HG03159 (cell line): ENCODE data around the gene TENT4B.
A peak's percentile ranks its signal among the peaks of the same experiment; 100 is the strongest.
"Not testable (repeated sequence)": the region's sequence is repeated elsewhere in the genome, so short reads cannot be mapped to it uniquely, and the experiment has no call there.

Source experiments
- ATAC-seq: cut with Tn5 transposase; IDR thresholded peaks from one replicate; pipeline ENCODE4 v1.9.1; 2021; ENCODE audit warnings: mild to moderate bottlenecking, moderate library complexity; ENCODE audit not compliant: unreplicated experiment

Gene TENT4B

DNA sequence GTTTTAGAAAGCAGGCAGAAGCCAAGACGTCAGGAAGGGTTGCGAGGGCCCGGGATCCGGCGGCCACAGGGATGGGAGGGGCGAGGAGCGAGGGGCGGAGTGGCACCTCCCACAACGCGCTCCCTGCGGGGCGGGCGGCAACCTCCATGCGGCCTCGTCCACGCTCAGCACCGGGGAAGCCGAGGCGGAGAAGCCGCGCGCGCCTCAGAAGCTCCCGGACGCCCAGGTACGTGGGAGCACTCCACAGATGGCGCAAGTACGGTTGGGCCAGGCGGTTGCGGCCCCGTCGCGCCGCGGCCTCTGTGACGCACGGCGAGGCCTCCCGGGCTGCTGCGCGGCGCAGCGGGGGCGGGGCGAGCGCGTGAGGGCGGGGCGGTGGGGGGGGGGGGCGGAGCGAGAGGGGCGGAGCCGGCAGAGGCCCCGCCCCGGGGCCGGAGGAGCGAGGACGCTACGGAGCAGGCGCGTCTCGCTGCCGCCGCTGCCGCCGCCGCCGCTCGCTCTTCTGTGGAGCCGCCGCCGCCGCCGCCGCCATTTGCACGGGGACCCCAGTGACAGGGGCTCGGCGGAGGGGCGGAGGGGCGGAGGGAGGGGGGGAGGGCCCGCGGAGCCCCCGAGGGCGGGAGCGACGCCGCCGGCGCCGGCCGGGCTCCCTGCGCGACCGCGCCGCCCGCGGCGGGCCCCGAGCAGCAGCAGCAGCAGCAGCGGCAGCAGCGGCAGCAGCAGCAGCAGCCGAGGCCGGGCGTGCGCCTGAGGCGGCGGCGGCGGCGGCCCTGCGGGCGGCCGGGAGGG lies at the start of gene TENT4B:
TENT4B (plus strand) TSS at position 500 of the 789 bp plus-strand sequence. CDS start 316 bp downstream, outside the sequence.
- peak; percentile 77 for ATAC-seq

DNA sequence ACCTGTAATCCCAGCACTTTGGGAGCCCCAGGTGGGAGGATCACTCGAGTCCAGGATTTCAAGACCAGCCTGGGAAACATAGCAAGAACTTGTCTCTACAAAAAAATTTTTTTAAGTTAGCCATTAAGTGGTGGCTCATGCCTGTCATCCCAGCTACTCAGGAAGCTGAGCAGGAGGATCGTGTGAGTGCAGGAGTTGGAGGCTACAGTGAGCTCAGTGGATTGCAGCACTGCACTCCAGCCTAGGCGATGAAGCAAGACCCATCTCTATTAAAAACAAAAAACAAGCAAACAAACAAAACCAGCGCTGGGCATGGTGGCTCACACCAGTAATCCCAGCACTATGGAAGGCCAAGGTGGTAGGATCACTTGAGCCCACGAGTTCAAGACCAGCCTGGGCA lies 49.3 kb upstream of the TENT4B start:
- no peak for ATAC-seq

DNA sequence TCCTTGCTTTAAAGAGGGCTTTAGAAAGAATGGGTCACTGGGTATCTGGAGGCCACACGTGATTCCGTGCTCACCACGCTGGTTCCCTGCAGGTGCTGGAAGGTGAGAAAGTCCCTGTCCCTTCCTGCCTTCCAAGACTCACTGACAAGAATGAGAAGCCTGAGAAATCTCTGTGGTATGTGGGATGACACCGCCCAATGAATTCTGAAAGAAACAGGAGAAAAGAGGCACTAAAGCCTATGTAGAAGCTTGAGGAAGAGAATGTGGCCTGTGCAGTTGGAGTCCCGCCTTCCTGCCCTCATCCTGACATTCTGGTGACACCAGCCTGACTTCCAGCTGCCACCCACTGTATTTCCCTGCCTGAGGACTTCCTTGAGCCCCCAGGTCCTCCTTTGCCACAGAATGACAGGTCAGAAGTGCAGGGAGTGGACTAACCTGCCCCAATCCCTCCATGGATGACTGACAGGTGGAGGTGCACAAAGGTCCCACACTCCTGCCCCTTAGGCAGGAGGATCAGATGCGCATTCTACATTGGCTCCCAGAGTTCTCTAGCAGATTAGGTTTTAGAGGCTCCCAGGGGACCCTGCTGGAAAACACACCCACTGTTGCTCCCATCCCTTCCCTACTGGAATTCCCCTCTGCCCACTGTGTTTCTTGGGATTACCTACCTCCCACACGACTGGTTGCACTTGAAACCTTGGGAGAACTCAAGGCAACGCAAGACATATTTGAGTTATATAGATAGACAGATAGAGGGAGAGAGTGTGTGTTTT lies 38.6 kb upstream of the TENT4B start:
- ATAC-seq: no peak

DNA sequence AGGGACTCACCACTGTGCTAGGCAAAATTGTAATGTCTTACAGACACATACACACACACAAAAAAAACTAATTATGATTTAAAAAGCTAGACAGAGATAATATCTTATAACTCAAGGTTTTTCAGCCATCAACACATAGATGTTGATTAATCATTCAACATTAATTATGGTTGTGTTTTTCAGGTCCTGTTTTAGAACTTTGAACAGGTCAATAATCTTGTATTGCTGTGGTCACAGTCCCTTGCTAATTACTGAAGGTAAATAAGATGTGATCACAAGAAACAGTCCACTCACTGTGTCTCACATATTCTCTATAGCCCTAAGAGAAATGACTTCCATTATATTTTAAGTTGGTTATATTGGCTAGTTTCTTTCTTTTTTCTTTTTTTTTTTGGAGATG lies 32.4 kb upstream of the TENT4B start:
- no peak for ATAC-seq

DNA sequence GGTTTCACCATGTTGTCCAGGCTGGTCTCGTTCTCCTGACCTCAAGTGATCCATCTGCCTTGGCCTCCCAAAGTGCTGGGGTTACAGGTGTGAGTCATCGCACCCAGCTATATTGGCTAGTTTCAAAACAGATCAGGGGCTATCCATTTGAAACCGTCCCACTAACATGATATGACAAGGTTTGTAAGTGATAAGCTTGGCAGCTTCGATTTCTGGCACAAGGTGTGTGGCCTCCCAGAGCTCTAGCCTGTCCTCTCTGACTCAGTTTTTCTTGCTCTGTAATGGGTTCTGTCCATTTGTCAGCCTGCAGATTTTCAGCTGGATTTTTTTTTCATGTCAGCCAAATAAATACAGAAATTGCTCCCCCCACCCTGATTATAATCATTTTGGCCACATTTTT lies 31.8 kb upstream of the TENT4B start:
- ATAC-seq: peak; percentile 62

DNA sequence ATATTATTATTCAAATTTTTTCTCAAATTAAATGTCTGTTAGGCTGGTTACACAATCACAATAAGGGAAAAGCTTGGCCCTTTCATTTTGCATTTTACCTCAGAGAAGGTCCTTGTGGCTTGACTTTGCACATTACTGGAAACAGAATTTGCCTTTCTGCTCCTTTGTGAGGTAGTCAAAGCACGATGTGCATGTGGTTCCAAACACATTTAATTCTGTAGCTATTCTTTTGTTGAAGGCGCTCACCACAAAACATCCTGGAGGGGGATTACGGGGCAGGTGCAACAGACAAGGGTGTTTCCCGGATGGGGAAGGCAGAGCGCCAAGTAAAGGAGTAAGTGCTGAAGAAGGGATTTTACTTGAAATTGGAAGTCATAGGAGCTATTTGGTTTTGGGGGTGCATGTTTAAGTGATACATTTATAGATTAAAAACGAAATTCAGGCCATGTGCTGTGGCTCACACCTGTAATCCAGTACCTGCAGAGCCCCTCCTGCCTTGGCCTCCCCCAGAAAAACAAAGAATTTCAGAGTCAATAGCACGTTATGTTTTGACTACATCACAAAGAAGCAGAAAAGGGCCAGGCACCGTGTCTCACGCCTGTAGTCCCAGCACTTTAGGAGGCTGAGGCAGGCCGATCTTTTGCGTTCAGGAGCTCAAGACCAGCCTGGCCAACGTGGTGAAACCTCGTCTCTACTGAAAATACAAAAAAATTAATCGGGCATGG lies 31.2 kb upstream of the TENT4B start:
- ATAC-seq: no peak

DNA sequence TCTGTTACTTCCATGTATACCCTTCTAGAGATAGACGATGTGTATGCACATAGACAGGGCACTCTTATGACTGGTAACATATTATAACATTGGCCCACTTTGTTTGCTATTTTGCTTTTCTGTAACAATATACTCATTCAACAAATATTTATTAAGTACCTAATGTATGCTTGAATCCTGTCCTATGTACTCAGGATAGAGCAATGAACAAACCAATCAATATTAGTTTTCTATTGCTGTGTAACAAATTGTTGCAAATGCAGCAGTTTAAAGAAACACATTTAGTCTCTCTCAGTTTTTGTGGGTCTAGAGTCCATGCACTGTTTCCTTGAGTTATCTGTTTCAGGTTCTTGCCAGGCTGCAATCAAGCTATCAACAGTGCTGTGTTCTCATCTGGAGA lies 29.7 kb upstream of the TENT4B start:
- ATAC-seq: no peak

DNA sequence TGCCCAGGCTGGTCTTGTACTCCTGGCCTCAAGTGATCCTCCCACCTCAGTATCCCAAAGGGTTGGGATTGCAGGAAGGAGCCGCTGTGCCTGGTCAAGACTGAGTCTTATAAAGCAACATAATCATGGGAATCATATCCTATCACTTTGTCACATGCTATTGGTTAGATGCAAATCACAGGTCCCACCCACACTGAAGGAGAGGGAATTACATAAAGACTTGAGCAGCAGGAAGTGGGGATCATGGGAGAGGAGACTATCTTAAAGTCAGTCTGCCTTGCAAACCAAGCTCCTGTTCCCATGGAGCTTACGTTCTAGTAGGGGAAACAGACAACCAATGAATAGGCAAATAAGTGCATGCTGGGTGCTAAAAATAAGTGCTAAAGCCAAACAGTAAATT lies 28.3 kb upstream of the TENT4B start:
- ATAC-seq: no peak

DNA sequence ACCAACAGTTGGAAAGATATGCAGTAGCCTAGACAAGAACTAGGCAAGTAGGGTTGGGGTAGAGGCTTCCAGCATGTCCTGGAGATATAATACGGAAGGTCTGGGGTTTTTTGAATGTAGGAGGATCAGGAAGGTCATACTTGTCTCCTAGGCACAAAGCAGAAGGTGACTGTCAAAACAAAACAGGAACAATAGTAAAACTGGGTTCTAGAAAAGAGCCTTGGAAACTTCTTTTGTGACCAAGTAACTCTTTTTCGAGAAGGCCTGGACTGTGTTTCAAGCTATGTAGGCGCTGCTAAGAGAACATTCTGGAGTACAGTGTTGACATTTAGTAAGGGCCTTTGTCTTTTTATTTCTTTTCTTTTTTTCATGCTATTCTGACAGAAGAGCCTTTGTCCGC lies 26.9 kb upstream of the TENT4B start:
- ATAC-seq: no peak

DNA sequence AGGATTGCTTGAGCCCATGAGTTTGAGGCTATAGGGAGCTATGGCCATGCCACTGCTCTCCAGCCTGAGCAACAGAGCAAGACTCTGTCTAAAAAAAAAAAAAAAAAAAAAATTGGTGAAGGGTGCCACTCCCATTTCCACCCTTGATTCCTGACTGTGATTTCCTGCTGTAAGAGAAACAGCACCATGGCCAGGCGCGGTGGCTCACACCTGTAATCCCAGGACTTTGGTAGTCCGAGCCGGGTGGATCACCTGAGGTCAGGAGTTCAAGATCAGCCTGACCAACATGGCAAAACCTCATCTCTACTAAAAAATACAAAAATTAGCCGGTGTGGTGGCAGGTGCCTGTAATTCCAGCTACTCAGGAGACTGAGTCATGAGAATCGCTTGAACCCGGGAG lies 20.5 kb upstream of the TENT4B start:
- not testable (repeated sequence) for ATAC-seq

DNA sequence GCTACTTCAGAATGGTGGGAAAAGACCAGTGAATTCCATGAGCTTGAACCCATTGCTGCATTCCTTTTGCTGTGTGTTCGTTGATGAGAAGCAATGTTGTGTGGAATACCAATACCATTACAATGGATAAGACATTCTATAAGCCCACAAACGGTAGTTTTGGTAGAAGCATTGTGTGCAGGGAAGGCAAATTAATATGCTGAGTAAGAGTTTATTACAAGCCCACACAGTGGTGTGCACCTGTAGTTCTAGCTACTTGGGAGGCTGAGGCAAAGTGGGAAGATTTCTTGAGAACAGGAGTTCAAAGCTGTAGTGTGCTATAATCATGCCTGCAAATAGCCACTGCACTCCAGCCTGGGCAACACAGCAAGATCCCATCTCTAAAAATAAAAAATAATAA lies 19.9 kb upstream of the TENT4B start:
- ATAC-seq: no peak

DNA sequence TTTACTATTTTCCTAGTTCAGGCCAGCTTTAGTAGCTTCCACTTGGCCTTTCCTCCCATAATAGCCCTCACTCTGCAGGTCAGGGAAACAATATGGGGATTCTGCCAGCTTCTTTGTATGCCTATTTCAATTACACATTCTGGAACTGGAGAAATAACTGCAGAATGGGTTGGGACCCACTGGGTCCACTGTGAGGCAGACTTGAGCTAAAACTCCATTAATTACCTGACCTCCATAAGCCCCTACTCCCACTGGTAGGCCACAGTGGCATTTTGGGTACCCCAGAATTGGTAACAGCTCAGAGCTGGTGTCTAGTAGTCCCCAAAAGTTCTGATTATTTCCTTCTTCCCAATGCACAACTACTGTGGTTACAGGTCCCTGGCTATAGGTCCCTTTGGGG lies 16.7 kb upstream of the TENT4B start:
- ATAC-seq: no peak

DNA sequence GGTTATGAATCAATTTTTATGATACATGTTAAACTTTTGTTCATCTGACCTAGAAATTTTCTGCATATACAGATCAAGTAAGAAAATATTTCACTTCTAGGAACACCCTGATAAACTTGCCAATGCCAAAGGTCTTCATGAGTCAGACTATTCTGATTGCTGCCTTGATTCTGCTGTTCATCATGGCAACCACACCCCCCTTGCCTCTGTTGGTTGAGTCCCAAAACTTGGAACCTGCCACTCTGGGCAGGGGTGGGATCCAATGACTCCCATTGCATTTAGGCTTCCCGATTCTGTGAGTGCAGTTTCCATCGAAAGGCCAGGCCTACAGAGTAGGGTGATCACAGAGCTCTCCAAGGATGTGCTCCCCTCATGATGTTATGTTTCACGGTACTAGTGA lies 15.8 kb upstream of the TENT4B start:
- no peak for ATAC-seq

DNA sequence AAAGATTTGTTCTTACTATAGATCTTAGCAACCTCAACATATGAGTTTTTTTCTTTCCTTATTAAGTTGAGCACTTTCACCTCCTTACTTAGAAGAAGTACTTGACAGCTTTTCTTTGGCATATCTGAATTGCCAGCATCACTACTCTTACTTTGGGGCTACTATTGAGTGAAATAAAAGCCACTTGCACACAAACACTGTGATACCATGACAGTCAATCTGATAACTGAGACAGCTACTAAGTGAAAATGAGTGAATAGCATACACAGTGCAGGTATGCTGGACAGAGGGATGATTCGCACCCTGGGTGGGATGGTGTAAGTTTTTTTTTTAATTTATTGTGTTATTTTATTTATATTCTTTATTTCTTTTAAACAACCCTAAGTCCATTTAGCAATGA lies 13.5 kb upstream of the TENT4B start:
- no peak for ATAC-seq

DNA sequence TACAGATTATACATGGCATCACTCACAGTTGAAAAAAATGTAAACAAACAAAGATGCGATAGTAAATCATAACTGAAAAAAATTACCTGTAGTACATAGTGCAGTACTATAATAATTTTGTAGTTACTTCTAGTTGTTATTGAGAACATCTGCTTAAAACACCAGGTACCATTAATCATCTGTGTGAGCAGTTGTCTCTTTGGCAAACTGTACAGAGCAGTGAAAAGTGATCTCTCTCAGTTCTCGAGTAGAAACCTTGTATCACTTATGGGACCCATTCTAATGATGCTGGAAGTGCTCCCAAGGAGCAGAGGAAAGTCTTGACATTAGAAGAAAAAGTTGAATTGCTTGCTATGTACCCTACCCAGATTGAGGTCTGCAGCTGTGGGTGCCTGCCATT lies 8.9 kb upstream of the TENT4B start:
- no peak for ATAC-seq

DNA sequence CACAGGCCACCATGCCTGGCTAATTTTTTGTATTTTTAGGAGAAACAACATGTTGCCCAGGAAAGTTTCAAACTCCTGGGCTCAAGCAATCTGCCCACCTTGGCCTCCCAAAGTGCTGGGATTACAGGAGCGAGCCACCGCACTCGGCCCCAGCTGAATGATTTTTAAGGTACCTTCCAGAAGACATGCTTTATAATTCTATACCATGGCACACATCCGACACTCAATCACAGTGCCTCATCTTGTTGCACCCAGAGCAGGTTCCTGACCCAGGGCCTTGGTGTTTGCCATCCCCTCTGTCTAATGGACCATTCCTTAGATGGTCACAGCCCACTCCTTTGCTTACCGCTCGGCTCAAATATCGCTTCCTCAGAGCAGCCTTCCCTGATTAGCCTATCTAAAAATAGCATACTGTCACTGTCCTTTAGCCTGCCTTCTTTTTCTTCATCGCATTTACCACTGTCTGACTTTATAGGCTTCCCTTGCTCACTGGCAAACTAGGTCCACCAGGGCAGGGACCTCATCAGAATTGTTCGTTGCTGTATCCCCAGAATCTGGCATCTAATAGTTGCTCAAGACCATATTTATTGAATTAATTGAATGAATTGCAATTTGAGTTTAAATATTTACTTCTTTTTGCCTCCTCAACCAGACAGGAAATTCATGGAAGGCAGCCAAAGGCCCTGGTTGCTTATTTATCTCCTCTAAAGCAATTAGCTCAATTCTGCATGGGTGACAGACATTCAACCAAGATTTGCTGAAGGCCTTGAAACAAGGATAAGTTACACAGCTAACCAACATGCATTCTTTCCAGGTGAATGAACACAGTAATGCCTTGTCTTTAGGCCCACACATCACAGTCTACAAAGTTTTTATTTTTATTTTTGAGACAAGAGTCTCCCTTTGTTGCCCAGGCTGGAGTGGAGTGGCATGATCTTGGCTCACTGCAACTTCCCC lies 6.3 kb upstream of the TENT4B start:
- no peak for ATAC-seq

DNA sequence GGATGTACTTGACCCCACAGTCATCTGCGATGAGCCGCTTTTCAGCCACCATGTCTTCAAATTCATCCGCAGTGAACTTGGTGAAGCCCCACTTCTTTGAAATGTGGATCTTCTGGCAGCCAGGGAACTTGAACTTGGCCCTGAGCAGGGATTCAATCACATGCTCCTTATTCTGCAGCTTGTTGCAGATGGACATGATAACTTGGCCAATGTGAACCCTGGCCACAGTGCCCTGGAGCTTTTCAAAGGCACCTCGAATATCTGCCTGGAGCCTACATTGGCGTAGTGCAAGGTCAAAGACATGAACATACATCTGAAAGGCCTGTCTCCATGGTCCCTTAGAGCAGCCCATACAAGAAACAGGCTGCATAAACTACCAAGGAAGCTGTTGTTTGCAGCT lies 1.8 kb upstream of the TENT4B start:
- no peak for ATAC-seq

DNA sequence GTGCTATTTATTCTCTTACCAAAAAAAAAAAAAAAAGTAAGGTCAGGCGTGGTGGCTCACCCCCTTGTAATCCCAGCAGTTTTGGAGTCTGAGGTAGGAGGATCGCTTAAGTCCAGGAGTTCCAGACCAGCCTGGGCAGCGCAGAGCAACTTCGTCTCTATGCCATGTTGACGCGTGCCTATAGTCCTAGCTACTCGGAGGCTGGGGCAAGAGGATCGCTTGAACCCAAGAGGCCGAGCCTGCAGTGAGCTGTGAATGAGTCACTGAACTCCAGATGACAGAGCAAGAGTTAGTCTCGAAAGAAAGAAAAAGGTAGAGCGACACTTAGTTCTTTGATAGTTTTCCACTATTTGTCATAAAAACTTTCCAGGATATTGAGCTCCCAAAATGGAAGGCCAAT lies 1.4 kb upstream of the TENT4B start:
- no peak for ATAC-seq

DNA sequence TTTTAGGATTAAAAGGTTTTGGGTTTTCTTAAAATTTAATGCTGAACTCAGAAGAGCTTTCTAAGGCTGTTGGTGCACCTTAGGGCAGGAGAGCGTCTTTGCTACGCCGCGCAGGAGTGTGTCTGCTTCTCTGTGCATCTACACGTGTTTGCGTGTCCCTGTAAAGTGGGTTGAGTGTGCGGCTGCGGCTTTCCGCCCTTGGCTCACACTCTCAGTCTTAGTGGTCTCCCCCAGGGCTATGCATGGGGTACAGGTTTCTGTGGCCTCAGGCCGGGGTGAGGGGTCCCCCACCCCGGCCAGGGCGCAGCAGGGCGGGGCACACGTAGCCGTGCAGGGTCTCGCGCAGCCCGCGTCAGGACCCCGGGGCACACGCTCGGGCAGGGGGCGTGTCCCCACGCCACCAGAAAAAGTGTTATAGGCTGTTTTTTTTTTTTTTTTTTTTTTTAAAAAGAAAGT lies 727 bp upstream of the TENT4B start:
- peak; percentile 52 for ATAC-seq

DNA sequence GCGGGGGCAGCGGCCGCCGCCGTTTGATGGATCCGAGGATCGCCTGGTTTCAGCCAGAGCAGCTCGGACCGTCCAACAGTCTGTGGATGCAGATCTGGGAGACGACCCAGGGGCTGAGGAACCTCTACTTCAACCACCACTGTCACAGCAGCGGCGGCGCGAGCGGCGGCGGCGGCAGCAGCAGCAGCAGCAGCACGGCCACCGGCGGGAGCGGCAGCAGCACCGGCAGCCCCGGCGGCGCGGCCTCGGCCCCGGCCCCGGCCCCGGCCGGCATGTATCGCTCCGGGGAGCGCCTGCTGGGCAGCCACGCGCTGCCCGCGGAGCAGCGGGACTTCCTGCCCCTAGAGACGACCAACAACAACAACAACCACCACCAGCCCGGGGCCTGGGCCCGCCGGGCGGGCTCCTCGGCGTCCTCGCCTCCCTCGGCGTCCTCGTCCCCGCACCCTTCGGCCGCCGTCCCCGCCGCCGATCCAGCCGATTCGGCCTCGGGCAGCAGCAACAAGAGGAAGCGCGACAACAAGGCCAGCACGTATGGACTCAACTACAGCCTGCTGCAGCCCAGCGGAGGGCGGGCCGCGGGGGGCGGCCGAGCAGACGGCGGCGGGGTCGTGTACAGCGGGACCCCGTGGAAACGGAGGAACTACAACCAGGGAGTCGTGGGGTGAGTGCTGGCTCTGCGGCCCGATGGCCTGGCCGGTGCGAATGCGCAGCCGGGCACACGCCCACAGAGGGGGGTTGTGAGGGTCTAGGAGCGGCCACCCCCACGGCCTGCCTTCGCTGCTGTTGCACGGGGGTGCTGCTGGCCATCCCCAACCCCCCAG lies 702 bp downstream of the TENT4B start:
- ATAC-seq: peak; percentile 19
